GM19395 (cell line): Measurements from ENCODE around the gene FLOT2.
"Not testable (repeated sequence)": the region's sequence is repeated elsewhere in the genome, so short reads cannot be mapped to it uniquely, and the experiment has no call there.

ENCODE experiments used
- ATAC-seq: cut with Tn5 transposase; IDR thresholded peaks from one replicate; pipeline ENCODE4 v1.9.1; 2021; ENCODE audit warnings: mild to moderate bottlenecking, moderate library complexity; ENCODE audit not compliant: unreplicated experiment

The FLOT2 gene

GRCh38 chr17:28896884-28897768 is at the start of gene FLOT2:
FLOT2 (minus strand) TSS chr17:28897733; CDS start chr17:28897574, 159 bp downstream.
- no peak for ATAC-seq

- no peak for ATAC-seq
Measured at GRCh38 chr17:28946239-28946638, 48.7 kb upstream of the FLOT2 start.

GRCh38 chr17:28944862-28945741 is 47.6 kb upstream of the FLOT2 start:
- ATAC-seq, result no peak

- no peak for ATAC-seq
Measured at GRCh38 chr17:28944343-28944742, 46.8 kb upstream of the FLOT2 start.

- no peak for ATAC-seq
Measured at GRCh38 chr17:28942925-28943324, 45.4 kb upstream of the FLOT2 start.

GRCh38 chr17:28941251-28941650 is 43.7 kb upstream of the FLOT2 start:
- ATAC-seq, result no peak

- no peak for ATAC-seq
Measured at GRCh38 chr17:28940675-28941074, 43.1 kb upstream of the FLOT2 start.

GRCh38 chr17:28940142-28940541 is 42.6 kb upstream of the FLOT2 start:
- ATAC-seq, result no peak

GRCh38 chr17:28938552-28938951 is 41.0 kb upstream of the FLOT2 start:
- ATAC-seq, result no peak

GRCh38 chr17:28937044-28937729 is 39.7 kb upstream of the FLOT2 start:
- ATAC-seq, result no peak

- ATAC-seq, result no peak
Measured at GRCh38 chr17:28935744-28936460, 38.4 kb upstream of the FLOT2 start.

- not testable (repeated sequence) for ATAC-seq
Measured at GRCh38 chr17:28934508-28934907, 37.0 kb upstream of the FLOT2 start.

- no peak for ATAC-seq
Measured at GRCh38 chr17:28929787-28930186, 32.3 kb upstream of the FLOT2 start.

GRCh38 chr17:28928061-28928460 is 30.5 kb upstream of the FLOT2 start:
- ATAC-seq, result no peak

GRCh38 chr17:28926786-28927185 is 29.3 kb upstream of the FLOT2 start:
- ATAC-seq, result no peak

- no peak for ATAC-seq
Measured at GRCh38 chr17:28926366-28926765, 28.8 kb upstream of the FLOT2 start.

- ATAC-seq, result no peak
Measured at GRCh38 chr17:28925912-28926365, 28.4 kb upstream of the FLOT2 start.

- no peak for ATAC-seq
Measured at GRCh38 chr17:28920201-28920600, 22.7 kb upstream of the FLOT2 start.

- no peak for ATAC-seq
Measured at GRCh38 chr17:28918295-28918694, 20.8 kb upstream of the FLOT2 start.

- ATAC-seq, result no peak
Measured at GRCh38 chr17:28917465-28917864, 19.9 kb upstream of the FLOT2 start.
